ENCODE measurements around the gene WIPF2.
A peak's percentile ranks its signal among the peaks of the same experiment; 100 is the strongest.

Gene WIPF2

DNA sequence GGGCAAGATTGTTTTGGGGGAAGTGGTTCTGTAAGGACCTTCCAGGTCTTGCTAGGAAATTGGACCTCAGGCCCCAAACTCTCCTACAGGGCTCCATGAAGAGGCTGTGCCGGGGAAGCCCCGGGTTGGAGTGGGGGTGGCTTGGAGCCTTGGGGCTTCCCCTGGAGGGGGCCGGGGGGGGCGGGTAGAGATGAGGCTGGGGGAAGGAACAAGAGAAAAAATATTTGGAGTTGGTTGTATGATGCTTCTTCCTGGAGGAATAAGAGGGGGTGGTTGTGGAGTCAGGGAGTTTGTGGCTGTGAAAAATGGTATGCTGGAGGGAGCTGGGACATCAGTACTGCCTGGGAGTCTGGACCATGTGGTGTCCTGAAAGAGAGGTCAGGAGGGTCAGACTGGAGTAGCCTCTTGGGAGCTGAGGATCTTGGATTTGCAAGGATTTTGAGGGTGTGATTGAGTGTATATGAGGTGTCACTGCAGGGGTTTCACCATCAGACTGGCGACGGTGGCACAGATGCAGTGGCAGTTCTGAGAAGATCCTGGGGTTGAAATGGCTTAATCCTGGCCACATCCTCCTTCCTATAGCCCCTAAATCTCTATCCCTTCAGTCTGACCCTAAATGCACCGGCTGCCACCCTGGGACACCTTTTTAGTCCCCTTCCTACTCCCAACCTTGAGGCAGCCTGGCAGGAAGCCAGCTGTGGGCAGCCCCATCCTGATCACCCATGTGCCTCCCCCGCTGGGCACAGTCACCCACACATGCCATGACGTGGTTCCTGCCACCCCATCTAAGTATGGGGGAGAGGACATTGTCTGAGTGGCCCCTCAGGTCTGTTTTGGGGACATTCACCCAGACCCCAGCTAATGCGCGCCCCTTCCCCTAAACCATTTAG is 100.8 kb downstream of the WIPF2 start:
- H3K27ac ChIP-seq (ENCODE audit: low read depth, low read length), result no peak overlapping the region

DNA sequence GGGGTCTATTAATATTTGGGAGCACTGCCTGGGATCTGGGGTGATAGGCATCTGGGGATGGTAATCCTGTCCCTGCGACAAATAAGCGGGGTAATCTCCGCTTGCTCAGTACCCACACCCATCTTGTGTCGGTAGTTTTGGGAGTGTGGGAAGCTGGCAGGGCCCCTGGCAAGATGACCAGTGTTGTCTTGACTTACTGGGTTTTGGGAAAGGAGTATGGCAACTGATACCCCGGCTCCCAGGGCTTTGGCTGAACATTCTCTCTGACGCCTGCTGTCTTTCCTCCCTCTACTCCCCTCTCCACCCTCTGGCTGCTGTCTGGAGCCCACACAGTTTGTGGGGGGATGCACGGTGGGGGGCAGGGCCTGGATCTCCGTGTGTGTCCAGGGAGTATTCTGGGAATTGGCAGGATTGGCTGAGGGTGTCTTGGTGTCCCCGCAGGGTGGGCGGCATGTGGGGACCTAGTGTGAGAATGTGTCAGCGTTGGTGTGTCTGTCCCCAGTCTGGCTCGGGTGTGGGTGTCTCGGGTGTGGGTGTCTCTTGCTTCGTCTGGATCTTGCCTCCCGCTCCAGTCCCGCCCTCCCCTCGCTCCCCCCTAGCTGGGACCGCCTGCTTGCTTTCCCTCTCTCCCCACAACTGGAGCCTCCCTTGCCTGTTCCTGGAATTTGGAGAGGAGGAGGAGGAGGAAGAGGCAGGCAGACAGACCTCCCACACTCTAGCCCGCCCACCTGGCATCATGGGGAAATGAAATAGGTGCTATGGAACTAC is 101.8 kb downstream of the WIPF2 start:
- H3K4me2 ChIP-seq (ENCODE audit: low read length), result no peak overlapping the region
- no peak overlapping the region for H3K27ac ChIP-seq (ENCODE audit: low read depth, low read length)
- H3K18ac ChIP-seq (ENCODE audit: low read length), result no peak overlapping the region

More for the DNA sequence above, 100.8 kb downstream of the WIPF2 start:
- H3K4me2 ChIP-seq (ENCODE audit: low read length), result no peak overlapping the region
- H3K27me3 ChIP-seq (ENCODE audit: insufficient read depth, low read length, poor library complexity), result no peaks in the 10 kb centered on the region
- no peak overlapping the region for H3K56ac ChIP-seq (ENCODE audit: low read length)
- no peaks in the 10 kb centered on the region for H3K36me3 ChIP-seq (ENCODE audit: control insufficient read depth, insufficient read depth, low read length)
- no peak overlapping the region for H3K9ac ChIP-seq (ENCODE audit: low read length)
- no peak overlapping the region for H3K23ac ChIP-seq (ENCODE audit: low read length)
- H3K79me1 ChIP-seq (ENCODE audit: low read length), result peaks cover 21% of the 10 kb centered on the region
- no peak overlapping the region for H3K18ac ChIP-seq (ENCODE audit: low read length)
- no peak overlapping the region for H3K4me3 ChIP-seq (ENCODE audit: low read length)
- no peak overlapping the region for H4K5ac ChIP-seq (ENCODE audit: low read length)
- H2AK5ac ChIP-seq (ENCODE audit: low read length), result no peak overlapping the region
- DNase-seq, result no peak
- no peak overlapping the region for H4K8ac ChIP-seq (ENCODE audit: low read depth, low read length)
- H3K79me2 ChIP-seq (ENCODE audit: control insufficient read depth, insufficient read depth, low read length), result peaks cover 8% of the 10 kb centered on the region
- H3K4me1 ChIP-seq (ENCODE audit: control insufficient read depth, low read depth, low read length), result peaks cover 11% of the 10 kb centered on the region
- H3K4ac ChIP-seq (ENCODE audit: low read depth, low read length), result no peak overlapping the region
- H2BK15ac ChIP-seq (replicated peaks; ENCODE audit: low read depth), result no peak overlapping the region
- no CpG with 5 or more reads among the region's 11 CpGs for WGBS (ENCODE audit: extremely low coverage, insufficient coverage, low lambda C conversion rate)
- no peak overlapping the region for H2BK5ac ChIP-seq (ENCODE audit: low read length)
- no peak overlapping the region for H2BK120ac ChIP-seq (ENCODE audit: low read depth, low read length)

DNA sequence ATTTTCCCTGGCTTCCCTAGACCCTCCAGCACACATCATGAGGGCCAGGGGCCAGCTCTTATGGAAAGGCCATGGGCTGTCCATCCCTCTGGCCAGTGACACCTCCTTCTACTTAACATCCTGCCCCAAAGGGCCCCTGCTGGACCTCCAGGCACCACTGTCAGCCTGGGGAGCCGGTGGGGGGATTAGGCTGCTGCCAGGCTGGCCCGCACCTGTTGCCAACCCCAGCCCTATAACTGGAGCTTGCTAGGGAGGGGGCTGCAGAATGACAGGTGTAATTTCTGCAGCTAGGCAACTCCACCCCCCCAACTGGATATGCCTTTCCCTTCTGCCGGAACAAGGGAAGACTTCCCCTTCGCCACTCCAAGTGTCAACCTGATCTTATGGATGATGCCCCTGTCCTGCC is 102.4 kb downstream of the WIPF2 start:
- H3K27me3 ChIP-seq (ENCODE audit: insufficient read depth, low read length, poor library complexity), result no peaks in the 10 kb centered on the region
- no peak overlapping the region for H3K4ac ChIP-seq (ENCODE audit: low read depth, low read length)
- H3K4me1 ChIP-seq (ENCODE audit: control insufficient read depth, low read depth, low read length), result peaks cover 8% of the 10 kb centered on the region
- WGBS (ENCODE audit: extremely low coverage, insufficient coverage, low lambda C conversion rate), result no CpG with 5 or more reads among the region's 4 CpGs
- no peak overlapping the region for H4K8ac ChIP-seq (ENCODE audit: low read depth, low read length)
- H3K36me3 ChIP-seq (ENCODE audit: control insufficient read depth, insufficient read depth, low read length), result no peaks in the 10 kb centered on the region
- no peak overlapping the region for H2BK5ac ChIP-seq (ENCODE audit: low read length)
- H2BK120ac ChIP-seq (ENCODE audit: low read depth, low read length), result no peak overlapping the region
- no peak overlapping the region for H2BK15ac ChIP-seq (replicated peaks; ENCODE audit: low read depth)
- H2AK5ac ChIP-seq (ENCODE audit: low read length), result no peak overlapping the region
- no peak overlapping the region for H3K27ac ChIP-seq (ENCODE audit: low read depth, low read length)
- H4K5ac ChIP-seq (ENCODE audit: low read length), result no peak overlapping the region
- H3K9ac ChIP-seq (ENCODE audit: low read length), result no peak overlapping the region
- H3K79me2 ChIP-seq (ENCODE audit: control insufficient read depth, insufficient read depth, low read length), result peaks cover 8% of the 10 kb centered on the region
- DNase-seq, result no peak
- H3K23ac ChIP-seq (ENCODE audit: low read length), result no peak overlapping the region
- H3K18ac ChIP-seq (ENCODE audit: low read length), result no peak overlapping the region
- no peak overlapping the region for H3K4me3 ChIP-seq (ENCODE audit: low read length)
- H3K79me1 ChIP-seq (ENCODE audit: low read length), result peaks cover 25% of the 10 kb centered on the region
- H3K4me2 ChIP-seq (ENCODE audit: low read length), result no peak overlapping the region
- H3K56ac ChIP-seq (ENCODE audit: low read length), result no peak overlapping the region

More for the DNA sequence above, 101.8 kb downstream of the WIPF2 start:
- H2BK120ac ChIP-seq (ENCODE audit: low read depth, low read length), result no peak overlapping the region
- peak overlapping the region; percentile 13 for H3K9ac ChIP-seq (ENCODE audit: low read length)
- no peak overlapping the region for H3K4me3 ChIP-seq (ENCODE audit: low read length)
- peak overlapping the region; percentile 22 for H3K56ac ChIP-seq (ENCODE audit: low read length)
- no peak overlapping the region for H2BK5ac ChIP-seq (ENCODE audit: low read length)
- no peaks in the 10 kb centered on the region for H3K27me3 ChIP-seq (ENCODE audit: insufficient read depth, low read length, poor library complexity)
- no peak overlapping the region for H3K23ac ChIP-seq (ENCODE audit: low read length)
- no peak overlapping the region for H2BK15ac ChIP-seq (replicated peaks; ENCODE audit: low read depth)
- H4K5ac ChIP-seq (ENCODE audit: low read length), result no peak overlapping the region
- no peak for DNase-seq
- WGBS (ENCODE audit: extremely low coverage, insufficient coverage, low lambda C conversion rate), result no CpG with 5 or more reads among the region's 19 CpGs
- no peaks in the 10 kb centered on the region for H3K36me3 ChIP-seq (ENCODE audit: control insufficient read depth, insufficient read depth, low read length)
- no peak overlapping the region for H3K4ac ChIP-seq (ENCODE audit: low read depth, low read length)
- H3K79me2 ChIP-seq (ENCODE audit: control insufficient read depth, insufficient read depth, low read length), result peaks cover 8% of the 10 kb centered on the region
- H2AK5ac ChIP-seq (ENCODE audit: low read length), result no peak overlapping the region
- peaks cover 22% of the 10 kb centered on the region for H3K79me1 ChIP-seq (ENCODE audit: low read length)
- H4K8ac ChIP-seq (ENCODE audit: low read depth, low read length), result no peak overlapping the region
- H3K4me1 ChIP-seq (ENCODE audit: control insufficient read depth, low read depth, low read length), result peaks cover 11% of the 10 kb centered on the region

GRCh38 chr17:40321961-40322357 is 102.9 kb downstream of the WIPF2 start:
- Histone ChIP-seq H2BK5ac (ENCODE audit: low read length) (no peak overlapping the region), H3K4me2 (ENCODE audit: low read length) (no peak overlapping the region), H3K27ac (ENCODE audit: low read depth, low read length) (no peak overlapping the region)

DNA sequence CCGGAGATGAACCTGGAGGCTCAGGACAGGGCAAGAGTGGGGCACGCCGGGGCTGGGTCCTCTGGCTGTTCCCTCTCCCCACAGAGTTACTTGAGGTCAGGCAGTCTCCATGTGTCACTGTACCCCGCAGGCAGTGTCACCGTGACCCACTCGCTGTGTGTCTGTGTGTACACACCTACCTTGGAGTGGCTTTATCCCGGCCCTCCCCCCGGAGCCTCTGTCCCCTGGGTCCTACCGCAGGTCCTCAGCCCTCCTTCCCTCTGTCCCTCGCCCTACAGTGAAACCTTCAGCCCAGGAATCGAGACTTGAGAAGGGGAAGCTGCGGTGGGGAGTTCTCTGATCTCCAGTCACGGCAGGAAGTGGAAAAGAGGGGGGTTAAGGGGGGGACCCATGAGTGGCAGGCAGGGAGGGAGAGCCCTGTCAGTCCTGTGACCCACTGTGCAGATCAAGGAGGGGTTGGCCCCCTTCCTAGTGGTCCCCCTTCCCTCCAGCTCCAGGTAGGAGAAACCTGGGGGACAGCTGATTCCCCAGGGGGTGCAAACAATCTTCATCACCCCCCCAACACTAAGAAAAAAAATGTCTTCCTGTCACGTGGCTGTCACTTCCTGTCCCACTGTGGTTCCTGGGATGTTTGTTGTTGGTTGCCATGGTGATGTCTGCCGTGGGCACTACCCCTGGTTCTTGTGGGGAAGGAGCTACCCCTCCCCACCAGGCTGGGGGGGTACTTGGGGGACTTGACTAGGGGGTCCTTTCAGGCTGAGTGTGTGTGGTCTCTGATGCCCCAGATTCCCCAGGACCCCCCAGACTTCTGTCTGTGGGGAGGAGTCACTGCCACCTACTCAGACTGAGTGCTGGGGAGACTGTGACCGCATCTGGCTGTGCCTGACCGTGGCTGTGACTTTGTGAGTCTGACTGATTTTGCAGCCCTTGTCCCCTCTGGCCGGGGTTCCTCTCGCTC is 103.5 kb downstream of the WIPF2 start:
- WGBS (ENCODE audit: extremely low coverage, insufficient coverage, low lambda C conversion rate), result no CpG with 5 or more reads among the region's 19 CpGs
- Histone ChIP-seq H4K8ac (ENCODE audit: low read depth, low read length) (no peak overlapping the region), H4K5ac (ENCODE audit: low read length) (no peak overlapping the region), H3K4me3 (ENCODE audit: low read length) (no peak overlapping the region), H3K27me3 (ENCODE audit: insufficient read depth, low read length, poor library complexity) (no peaks in the 10 kb centered on the region), H2BK15ac (replicated peaks; ENCODE audit: low read depth) (no peak overlapping the region), H3K79me1 (ENCODE audit: low read length) (peaks cover 27% of the 10 kb centered on the region), H2BK120ac (ENCODE audit: low read depth, low read length) (no peak overlapping the region), H3K4me2 (ENCODE audit: low read length) (no peak overlapping the region), H2BK5ac (ENCODE audit: low read length) (no peak overlapping the region), H3K36me3 (ENCODE audit: control insufficient read depth, insufficient read depth, low read length) (no peaks in the 10 kb centered on the region), H3K56ac (ENCODE audit: low read length) (no peak overlapping the region), H3K27ac (ENCODE audit: low read depth, low read length) (no peak overlapping the region), H3K4ac (ENCODE audit: low read depth, low read length) (no peak overlapping the region), H3K23ac (ENCODE audit: low read length) (no peak overlapping the region), H3K4me1 (ENCODE audit: control insufficient read depth, low read depth, low read length) (peaks cover 8% of the 10 kb centered on the region), H3K79me2 (ENCODE audit: control insufficient read depth, insufficient read depth, low read length) (peaks cover 8% of the 10 kb centered on the region), H3K18ac (ENCODE audit: low read length) (no peak overlapping the region), H2AK5ac (ENCODE audit: low read length) (no peak overlapping the region), H3K9ac (ENCODE audit: low read length) (peak overlapping the region; percentile 29)
- DNase-seq, result peak; percentile 90

More at GRCh38 chr17:40321961-40322357, 102.9 kb downstream of the WIPF2 start:
- Histone ChIP-seq H4K8ac (ENCODE audit: low read depth, low read length) (no peak overlapping the region), H3K18ac (ENCODE audit: low read length) (no peak overlapping the region), H3K4ac (ENCODE audit: low read depth, low read length) (no peak overlapping the region), H2BK120ac (ENCODE audit: low read depth, low read length) (no peak overlapping the region), H3K56ac (ENCODE audit: low read length) (no peak overlapping the region), H4K5ac (ENCODE audit: low read length) (no peak overlapping the region), H2AK5ac (ENCODE audit: low read length) (no peak overlapping the region), H3K23ac (ENCODE audit: low read length) (no peak overlapping the region), H3K27me3 (ENCODE audit: insufficient read depth, low read length, poor library complexity) (no peaks in the 10 kb centered on the region), H3K79me2 (ENCODE audit: control insufficient read depth, insufficient read depth, low read length) (peaks cover 8% of the 10 kb centered on the region), H3K9ac (ENCODE audit: low read length) (no peak overlapping the region), H3K79me1 (ENCODE audit: low read length) (peaks cover 25% of the 10 kb centered on the region), H2BK15ac (replicated peaks; ENCODE audit: low read depth) (no peak overlapping the region), H3K36me3 (ENCODE audit: control insufficient read depth, insufficient read depth, low read length) (no peaks in the 10 kb centered on the region), H3K4me1 (ENCODE audit: control insufficient read depth, low read depth, low read length) (peaks cover 8% of the 10 kb centered on the region), H3K4me3 (ENCODE audit: low read length) (no peak overlapping the region)
- DNase-seq, result no peak
- WGBS (ENCODE audit: extremely low coverage, insufficient coverage, low lambda C conversion rate), result no CpG with 5 or more reads among the region's 4 CpGs

All from mesendoderm (in vitro differentiated cells).